Ovary (tissue), 3 donors: Measurements from ENCODE around the gene ZNF138.

Source experiments
- CTCF ChIP-seq, 3 donors: fragments of 450-650 bp in 2 of 3; fragments of 200-600 bp in 1 of 3; IDR thresholded peaks; one replicate each; pipeline versions ENCODE4 v1.5.1 to v1.8.0; 2016 to 2022; ENCODE audit warnings: antibody characterized with exemption in 3 of 3, mild to moderate bottlenecking in 1 of 3
- EP300 ChIP-seq: sonication (generic); formaldehyde crosslinking; IDR thresholded peaks from one replicate; pipeline ENCODE4 v1.6.1; 2017; ENCODE audit warnings: antibody characterized with exemption
- POLR2A ChIP-seq: fragments of 450-650 bp; IDR thresholded peaks from one replicate; pipeline ENCODE4 v1.6.1; 2017; ENCODE audit warnings: antibody characterized with exemption, mild to moderate bottlenecking, moderate library complexity
- donor health status: DM: no; HTN: no; CAD: no.

GRCh38 chr7:64793106-64793755, 997 bp upstream of the ZNF138 start:
- TF ChIP-seq CTCF (IDR thresholded peaks at IDR 0.05) (no peak), POLR2A (no peak), EP300 (no peak)
